SKM-1 (cell line): ENCODE measurements around the gene LSAMP.
A peak's percentile ranks its signal among the peaks of the same experiment; 100 is the strongest.
"Not testable (repeated sequence)": the region's sequence is repeated elsewhere in the genome, so short reads cannot be mapped to it uniquely, and the experiment has no call there.

ENCODE experiments used
- DNase-seq: peaks from one replicate; lab custom pipeline; 2025; ENCODE audit not compliant: unreplicated experiment; lab: John Stamatoyannopoulos, UW

The LSAMP gene

DNA sequence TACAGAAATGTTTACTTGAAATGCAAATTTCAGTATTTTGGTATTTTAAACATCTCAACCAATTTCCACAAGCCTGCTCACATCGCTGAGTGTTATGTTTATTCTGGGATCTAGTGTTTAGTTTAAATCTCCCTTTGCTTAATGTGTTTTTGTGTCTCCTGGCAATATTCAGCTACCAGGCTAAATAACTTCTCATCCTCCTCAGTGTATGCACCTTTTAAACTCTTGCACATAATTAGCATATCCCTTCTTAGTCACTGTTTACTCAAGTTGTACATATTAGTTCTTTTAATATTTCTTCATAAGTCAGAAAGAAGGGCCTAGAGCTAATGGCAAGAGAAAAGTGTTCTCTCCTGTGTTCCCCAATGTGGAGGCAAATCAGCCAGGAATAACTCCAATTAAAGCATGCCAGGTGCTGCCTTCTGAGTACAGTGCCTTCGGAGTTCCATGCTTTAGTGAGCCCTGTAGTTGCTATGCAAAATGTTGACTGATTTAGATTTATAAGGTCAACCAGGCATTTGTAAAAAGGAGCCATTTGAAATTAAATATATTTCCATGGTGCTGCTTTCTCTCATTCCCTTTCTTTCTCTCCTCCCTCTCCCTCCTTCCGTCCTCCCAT, 587.7 kb downstream of the LSAMP start:
- no peak for DNase-seq

DNA sequence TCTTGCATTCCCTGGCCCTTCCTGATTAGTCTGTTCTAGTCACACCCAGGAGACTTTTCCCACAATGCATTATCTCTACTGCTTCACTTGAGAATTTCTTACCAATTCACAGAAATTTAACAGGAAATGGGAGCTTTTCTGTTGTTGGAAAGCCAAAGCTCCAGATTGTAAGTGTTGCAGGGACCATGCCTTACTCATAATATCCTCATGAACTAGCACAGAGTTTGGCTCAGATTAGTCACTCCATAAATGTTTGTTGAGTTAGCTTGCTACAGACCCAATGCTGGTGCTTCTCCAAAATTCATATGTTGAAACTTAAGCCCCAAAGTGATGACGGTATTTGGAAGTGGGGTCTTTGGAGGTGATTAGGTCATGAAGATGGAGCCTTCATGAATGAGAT, 589.4 kb downstream of the LSAMP start:
- DNase-seq, result no peak

DNA sequence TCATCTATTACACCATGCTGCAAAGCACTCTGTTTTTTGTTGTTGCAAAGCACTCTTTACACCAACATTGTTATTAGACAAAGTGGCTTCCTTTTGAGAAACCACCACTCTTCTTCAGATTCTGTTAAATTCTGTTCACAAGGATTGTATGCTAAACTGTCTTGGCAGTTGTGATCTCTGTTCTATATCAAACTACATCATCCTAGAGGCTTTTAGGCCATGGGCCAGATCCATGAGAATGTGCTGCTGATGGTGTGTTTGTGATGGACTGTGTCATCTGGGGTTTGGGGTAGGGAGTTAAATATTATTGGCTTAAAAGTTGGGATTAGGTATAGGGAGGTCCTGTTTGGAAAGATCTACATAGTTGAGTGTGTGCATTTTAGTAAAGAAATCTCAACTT, 592.2 kb downstream of the LSAMP start:
- DNase-seq, result no peak

DNA sequence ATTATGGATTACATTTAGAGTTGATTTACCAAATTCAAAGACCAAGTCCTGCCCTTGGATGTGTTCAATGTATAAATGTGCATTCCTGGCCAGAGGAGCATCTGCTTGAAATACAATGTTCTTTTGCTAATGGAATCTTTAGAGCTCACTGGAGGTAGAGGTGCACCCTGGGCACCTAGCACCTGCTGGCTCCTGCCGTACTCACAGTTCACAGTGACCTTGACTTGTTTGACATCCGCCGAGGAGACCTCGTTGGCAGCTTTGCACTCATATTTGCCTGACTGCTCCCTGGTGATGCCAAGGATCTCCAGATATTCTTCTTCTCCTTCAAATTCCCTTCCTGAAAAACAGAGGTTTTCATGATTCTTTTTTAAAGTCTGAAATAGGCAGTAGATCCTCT, 593.0 kb downstream of the LSAMP start:
- no peak for DNase-seq

DNA sequence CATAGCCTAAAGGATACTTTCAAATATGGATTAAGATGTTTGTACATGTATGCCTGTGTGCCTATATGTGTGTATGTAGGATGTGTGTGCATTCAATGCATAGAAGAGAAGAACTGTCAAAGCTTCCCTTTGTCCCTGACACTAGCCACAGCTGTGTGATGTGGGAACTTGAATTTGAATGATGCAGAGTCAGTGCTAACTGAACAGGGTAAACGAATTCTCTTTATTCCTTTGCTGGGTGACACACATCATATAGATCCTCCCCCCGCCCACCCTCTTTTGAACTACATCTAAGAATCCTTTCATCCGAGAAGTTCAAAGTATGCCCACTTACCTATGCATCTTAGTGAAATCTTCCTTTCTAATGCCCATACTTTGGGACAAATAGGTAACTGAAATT, 593.7 kb downstream of the LSAMP start:
- DNase-seq, result no peak

DNA sequence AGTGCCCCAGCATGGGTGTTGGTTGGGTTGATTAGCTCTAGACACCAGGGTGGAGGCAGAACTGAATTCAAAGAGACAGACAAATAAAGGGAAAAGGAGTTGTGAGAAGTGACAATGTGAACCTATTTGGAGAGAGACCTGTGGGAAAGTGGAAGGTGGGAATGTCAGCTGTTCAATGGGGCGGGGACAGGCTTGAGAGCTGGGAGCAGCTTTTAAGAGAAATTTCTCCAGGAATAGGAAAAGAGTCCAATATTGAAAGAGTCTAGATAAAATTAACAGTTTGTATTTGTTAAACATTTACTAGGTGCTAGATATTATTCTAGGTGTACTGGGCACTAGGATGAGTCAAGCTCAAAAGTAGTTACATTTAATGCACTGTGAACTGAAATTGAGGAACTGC, 596.6 kb downstream of the LSAMP start:
- DNase-seq, result no peak

DNA sequence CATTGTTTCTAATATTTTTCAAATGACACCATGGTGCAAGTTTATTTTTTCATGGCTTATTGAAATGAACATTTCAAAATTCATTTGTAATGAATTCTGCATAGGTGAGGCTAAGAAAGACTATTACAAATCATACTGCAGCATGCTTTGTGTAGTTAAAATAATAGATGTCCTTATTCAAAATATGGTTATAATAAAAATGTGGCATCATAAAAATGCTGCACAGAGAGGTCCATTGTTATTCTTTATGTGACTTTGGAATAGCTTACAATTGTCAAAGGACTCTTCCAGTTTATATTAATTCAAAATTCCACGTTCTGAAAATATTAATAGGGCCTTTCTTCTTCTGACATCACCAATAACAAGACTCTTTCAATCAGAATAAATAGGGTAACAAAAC, 599.3 kb downstream of the LSAMP start:
- no peak for DNase-seq

DNA sequence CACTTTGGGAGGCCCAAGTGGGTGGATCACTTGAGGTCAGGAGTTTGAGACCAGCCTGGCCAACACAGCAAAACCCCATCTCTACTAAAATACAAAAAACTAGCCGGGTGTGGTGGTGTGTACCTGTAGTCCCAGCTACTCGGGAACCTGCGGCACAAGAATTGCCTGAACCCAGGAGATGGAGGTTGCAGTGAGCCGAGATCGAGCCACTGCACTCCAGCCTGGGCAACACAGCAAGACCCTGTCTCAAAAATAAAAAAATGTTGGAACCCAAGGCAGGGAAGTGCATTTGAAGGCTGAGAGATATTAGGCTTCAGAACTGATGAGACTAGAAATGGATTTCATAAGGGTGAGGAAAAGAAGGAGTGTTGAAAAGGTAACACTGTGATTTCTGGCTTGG, 600.6 kb downstream of the LSAMP start:
- DNase-seq, result not testable (repeated sequence)

DNA sequence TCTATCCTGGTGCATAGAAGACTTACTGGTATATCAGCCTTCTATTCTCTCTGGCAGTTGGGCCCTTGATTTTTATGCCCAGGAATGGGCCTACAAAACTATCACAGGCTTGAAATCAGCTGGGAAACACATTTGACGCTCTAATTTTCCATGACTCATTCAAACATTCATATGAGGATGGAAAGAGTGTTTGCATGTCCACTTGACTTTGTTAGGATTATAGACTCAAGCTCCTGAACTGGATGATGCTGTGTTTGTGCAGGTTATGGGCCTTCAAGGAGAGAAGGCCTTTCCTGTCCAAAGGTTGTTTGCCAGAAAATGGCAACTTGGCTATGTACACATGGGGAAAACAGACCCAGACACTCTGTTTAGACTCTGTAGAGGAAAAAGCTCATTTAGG, 602.1 kb downstream of the LSAMP start:
- DNase-seq, result no peak

DNA sequence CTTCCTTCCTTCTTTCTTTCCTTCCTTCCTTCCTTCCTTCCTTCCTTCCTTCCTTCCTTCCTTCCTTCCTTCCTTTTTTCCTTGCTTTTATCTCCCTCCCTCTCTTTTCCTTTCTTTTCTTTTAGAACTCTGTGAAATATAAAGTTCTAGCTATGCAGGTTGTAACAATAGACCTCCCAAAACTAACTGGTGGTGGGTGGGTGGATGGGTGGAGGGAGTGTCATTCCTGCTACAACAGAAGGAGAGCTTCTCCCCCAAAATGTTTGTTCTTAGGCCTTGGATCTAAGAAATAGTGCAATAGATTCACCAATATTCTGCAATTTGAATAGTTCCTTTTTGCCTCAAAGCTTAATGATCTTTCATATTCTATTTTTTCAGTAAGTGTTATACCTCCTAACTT, 606.0 kb downstream of the LSAMP start:
- no peak for DNase-seq

DNA sequence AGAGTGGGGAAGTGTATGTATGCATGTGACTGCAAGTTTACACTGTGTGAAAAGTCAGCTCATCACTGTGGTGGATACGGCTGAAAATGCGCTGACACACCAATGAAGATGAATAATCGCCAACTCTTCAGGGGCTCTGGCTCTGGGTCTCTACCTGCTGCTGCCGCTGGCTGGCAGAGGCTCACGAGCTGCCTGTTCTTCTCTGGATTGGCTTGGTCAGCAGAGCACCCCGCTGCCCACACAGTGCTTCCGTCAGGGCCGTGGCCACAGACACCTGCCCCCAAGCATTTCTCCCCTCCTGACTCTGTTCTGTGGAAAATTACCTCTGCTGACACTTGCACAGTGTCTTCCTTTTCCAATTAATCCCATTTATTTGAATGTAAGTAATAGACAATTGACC, 606.5 kb downstream of the LSAMP start:
- no peak for DNase-seq

DNA sequence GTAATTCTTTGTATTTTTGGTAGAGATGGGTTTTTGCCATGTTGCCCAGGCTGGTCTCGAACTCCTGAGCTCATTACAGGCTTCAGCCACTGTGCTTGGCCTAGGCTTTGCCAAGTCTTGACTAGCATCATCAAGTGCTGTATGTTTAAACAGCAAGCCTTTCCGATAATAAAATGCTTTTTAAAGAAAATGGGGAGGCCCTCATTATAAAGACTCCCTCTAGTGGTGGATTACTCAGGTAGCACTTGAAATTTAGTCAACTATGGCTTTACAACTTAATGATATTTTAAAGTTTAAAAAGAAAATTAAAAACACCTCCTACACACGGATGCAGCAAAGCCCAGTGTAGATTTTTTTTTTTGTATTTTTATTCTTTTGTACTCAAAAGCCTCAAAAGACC, 608.3 kb downstream of the LSAMP start:
- DNase-seq, result peak; percentile 10

DNA sequence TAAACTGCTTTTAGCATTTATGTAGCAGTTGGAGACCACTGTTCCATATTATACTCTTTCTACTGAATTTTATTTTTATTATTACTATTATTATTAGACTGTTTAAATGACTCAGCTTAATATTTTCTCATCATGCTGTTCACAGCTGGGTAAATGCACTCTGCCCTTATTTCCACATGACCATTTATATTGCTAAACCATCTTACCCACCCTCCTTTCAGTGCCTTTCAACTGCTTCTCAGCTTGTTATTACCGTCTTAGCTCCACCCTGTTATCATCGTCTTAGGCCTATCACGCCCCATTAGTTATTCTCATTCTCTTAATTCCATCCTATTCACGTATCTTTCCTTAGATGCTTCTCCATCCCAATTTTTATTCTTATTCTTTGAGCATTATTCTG, 609.3 kb downstream of the LSAMP start:
- no peak for DNase-seq

DNA sequence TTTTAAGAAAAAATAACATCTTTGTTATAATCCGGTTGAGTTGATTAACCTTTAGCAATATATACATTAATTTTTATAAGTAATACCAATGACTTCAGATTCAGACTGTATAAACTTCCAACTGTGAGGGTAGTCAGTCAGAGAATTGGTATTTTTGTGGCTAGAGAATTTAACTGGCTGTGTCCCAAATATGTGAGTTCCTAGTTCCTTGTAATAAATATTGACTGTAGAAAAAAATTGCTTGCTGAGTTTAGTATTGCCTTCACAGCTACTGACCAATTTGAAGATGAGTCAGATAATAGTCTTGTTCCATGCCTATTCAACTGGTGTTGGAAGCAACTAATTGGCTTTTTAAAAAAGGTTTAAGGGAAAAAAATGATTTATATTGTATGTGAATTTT, 611.2 kb downstream of the LSAMP start:
- DNase-seq, result no peak

DNA sequence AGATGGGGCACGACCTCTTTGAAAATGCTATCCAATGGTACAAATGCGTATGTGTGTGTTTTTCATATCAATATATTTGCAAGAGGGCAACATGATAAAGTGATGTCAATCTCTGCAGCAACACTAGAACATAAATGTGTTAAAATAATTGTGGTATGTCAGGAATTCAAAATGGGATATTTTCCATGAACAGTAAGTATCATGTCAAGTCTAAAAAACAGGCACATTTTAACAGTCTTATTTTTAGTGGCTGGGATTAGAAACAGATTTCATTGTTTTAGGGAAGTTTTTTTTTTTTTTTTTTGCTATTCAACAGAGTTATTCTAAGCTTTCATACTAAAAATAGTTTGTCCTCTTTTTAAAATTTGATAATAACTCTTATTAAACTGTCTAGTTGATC, 612.2 kb downstream of the LSAMP start:
- DNase-seq, result no peak

DNA sequence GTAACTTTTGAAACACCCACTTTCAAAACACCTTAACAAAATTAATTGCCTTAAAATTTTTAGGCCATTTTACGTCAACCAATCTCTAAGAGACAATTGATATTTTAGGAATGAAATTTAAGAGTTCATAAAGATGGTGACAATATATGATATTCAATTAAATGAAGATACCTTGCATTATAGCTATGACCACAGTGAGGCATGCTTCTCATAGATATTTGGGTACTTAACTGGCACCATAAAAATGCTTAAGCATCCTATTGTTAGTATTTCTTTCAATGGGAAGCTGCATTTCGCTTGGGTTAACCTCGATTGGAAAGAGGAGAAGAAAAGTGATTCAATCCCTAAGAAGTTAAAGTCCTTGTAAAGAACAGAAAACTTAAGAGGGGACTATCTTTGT, 613.0 kb downstream of the LSAMP start:
- no peak for DNase-seq

DNA sequence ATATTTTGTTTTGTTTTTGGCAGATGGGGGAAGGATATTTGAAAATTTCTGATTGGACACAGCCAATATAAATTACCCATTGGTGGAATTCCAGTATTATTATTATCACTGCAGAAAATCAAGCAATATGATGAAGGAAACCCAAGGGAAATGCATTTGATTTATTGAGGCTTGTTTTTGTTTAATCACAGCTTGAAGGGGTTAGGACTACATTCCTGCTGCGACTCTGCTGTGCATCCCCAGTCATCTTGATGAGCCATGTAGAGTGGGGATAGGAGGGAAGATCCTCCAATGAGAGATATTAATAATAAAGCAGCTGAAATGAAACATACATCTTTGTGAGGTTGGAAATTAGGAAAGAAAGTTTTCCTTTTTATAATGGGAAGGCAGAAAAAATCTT, 613.4 kb downstream of the LSAMP start:
- no peak for DNase-seq

DNA sequence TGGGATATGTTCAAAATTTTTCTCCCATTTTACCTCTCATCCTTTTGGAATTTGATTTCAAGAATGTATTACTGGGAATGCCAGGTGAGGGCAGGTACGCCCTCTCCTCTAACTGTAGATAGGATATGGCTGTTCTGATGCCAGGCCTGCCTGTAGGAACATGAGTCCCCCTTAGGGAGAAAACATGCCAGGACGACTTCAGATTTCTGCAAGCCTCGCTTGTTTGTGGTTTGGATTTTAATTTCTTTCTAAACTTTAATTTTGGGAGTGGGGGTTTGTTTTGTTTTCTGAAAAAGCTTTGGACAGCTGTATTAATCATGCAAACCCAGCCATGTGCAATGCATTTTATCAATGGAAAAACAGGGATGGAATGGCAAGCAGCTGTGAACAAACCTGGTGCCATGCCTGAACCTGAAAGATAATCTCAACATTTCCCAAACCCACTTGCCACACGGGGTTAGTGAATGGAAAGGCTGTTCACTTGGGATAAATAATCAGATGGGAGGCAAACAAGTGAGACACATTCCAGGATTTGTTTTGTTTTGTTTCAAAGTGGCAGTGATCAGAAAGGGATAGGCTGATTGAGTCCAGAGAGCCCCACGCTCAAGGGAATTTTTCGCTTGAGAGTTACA, 614.4 kb downstream of the LSAMP start:
- DNase-seq, result no peak

DNA sequence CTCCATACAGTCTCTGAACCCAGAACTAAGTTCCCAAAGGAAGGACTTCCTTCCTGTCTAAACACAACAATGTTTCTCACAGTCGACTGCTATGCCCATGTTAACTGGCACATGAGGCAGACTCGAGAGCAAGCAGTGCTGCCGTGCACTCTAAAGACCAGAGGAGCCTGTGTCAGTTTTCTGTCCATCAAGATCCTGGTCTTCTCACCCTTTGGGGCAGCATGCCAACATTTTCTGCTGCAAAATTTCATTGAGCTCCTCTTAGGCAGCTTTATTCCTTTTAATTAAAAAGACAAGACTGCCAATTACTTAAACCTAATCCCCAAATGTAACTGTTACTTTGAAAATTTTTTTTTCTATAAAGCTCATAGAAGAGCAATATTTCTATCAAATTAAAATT, 616.9 kb downstream of the LSAMP start:
- DNase-seq, result no peak

DNA sequence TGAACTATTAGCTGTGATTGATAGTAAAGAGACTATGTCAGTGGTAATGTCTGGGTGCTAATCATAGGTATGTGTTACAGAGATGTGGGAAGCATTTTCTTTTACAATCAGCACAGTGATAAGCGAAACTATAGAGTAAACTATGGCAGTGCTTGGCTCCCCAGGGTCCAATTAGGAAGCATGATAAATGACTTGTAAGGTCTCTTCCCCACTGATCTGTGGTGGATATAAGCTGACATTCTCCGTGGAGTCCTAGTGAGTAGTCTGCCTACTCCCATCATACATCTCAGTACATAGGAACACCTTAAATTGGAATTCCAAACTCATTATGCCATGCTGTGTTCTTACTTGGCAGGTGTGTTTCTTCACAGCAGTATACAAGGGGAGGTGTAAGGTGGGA, 617.8 kb downstream of the LSAMP start:
- DNase-seq, result no peak

DNA sequence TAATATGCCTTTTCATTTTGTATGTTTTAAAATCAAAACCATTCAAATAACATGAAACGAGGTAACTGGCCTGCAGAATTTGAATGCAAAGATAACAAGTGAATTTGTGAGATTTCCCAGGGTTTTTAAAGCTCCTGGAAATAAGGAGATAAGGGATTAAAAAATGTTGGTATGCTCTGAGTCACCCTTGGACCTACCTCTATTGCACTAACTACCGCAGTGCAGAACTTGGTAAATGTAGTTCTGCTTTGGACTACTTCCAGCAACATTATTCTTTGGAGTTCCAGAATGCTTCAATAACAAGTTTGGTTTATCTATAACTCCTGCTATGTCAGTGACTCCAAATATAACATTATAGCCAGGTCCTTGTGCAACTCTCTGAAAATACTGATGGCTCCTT, 620.2 kb downstream of the LSAMP start:
- no peak for DNase-seq

DNA sequence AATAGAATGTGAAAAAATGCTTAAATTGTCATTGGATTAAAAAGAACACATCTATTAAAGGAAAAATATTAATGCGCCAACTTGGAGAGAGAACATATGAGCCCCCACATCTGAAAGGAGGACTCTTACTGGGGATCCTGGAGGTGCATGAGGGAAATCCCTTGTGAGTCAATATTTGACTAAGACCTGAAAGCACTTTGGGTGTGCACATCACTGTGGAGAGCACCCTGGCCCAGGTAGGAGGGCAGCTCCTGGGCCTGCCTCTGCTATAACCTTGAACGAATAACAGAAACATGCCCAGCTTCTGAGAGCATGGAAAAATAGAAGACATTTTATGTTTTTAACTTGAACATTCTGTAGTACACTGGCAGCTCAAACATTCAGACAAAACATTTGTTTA, 622.2 kb downstream of the LSAMP start:
- no peak for DNase-seq

DNA sequence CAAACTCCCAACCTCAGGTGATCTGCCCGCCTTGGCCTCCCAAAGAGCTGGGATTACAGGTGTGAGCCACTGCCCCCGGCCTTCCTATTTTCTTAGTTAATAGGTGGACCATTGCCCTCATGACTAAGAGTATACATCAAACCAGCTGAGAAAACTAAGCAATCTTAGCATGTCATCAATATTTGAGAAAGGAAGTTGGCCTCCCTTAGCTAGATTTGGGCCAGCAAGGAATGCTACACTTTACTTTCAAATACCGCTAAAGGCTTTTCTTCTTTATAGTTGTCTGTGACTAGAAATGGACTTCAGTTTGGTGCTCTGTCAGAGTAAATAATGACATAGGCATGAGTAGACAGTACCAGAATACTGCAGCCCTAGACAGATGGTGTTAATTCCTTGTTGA, 622.7 kb downstream of the LSAMP start:
- no peak for DNase-seq
